ENCODE measurements around the gene COA8.

Gene COA8

DNA sequence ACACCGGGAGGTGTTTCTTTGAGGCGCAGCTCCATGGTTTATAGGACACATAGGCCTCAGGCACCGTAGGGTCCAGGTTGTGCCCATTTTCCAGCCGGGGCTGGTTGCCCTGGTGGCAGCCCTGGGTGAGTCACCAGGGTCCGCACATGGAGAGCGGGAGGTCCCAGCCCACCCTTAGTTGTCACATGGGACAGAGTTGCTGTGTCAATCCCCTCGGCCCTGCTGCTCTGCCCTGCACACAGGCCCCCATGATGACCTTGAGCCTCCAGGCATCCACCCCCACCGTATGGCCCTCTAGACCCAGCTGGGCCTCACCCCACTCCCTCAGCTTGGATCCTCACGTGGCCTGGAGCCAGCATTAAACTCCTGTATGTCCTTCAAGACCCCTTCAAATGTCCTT lies 26.1 kb upstream of the COA8 start:
- DNase-seq (ENCODE audit: low read depth): no peak

GRCh38 chr14:103537175-103537990 lies 25.4 kb upstream of the COA8 start:
- DNase-seq (ENCODE audit: low read depth): no peak

DNA sequence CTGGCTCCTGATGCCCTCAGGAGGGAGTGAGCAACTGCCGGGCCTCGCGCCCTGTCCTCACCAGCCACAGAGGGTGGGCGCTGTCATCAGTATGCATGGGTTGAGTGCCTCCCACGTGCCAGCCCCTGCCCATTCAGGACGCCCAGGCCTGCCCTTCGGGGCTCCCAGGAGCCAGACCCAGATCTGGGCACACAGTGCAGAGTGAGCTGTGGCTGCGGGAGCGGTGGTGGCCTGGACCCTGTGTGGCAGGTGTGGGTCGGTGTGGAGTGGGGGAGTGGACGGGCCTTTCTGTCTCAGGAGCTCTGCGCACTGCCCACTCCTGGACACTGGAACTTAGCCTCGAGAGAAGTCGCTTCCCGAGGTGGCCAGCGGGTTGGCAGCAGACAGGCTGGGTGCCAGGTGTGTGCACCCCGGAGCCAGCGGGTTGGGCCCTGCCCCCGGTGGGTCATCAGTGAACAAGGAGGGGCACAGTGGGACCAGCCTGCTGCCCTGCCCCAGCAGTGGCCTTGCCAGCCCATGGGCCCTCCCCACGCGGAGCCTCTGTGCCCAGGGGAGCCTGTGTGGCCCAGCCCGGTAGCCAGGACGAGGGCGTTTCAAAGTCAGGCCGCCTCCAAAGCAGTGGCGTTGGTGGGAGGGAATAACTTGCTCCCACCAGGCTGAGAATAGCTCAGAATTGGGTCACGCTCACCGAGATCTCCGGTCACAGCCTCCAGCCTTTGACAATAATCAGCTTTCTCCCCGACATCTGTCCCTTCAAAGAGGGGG lies 24.3 kb upstream of the COA8 start:
- DNase-seq (ENCODE audit: low read depth): no peak

DNA sequence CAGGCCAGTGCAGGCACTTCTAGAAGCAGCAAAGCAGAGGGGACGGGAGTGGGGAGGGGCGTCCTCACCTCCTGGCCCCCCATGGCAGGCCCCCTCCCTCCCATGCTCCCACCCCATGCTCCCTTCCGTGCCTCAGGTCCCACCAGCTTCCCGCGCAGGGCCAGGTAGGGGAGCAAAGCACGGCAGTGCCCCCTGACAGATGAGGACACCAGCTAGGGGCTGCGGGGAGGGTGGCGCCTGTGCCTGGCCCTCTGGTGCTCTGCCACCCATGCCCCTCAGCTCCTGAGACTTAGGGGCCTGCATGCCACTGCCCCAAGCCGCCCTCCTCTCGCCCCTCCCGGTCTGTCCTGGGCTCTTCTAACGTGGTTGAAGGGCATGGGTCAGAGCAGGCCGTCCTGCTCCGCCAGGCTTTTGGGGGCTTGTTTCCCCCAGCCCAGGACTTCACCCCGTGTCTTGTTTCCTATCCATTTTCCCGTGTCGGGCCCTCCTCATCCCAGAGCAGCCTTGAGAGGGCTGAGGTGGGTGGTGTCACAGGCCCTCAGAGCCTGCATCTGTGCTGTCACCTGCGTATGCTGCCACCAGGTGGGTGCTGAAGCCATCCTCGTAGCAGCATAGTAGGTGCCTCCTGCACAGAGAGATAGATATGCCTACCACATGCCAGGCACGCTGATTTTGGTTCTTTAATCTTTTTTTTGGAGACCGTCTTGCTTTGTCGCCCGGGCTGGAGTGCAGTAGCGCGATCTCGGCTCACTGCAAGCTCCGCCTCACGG lies 23.5 kb upstream of the COA8 start:
- DNase-seq (ENCODE audit: low read depth): no peak

GRCh38 chr14:103540821-103541708 lies 21.7 kb upstream of the COA8 start:
- DNase-seq (ENCODE audit: low read depth): no peak

DNA sequence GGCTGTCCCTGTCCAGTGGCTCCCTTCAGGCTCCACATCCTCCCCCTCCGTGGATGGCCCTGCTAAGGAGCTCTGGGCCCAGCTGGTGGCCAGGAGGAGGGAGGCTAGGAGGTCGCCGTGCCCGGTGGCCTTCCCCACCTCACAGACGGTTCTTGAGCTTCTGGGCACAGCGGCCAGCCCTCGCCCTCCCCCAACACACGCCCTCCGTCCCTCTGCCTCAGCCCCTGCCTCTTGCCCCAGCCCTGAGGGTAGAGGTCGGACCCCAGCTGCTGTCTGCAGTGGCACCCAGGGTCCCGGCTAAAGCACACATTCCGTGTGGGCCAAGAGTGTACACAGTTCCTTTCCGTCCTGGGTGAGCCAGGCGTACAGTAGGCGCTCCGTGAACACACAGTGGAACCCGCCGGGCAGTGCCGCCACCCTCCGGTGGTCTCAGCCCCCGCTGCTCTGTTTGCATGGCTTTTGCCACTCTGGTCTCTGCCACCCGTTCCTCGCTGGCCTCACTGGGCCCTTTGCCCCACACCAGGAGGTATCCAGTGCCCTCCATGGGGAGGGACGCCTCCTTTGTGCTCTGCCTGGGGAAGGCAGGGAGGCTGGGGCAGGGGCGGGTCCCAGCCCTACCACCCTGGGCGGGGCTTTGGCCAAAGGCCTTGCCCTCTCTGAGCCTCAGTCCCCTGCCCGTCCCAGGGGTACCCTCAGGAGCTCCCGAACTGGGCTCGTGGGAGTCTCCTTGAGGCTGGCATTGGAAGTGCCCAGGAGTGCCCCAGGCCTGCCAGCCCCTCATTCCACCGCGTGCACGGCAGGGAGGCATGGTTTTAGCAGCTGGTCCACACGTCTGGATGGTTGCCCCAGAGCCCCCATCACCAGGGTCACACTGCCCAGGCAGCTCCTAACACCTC lies 20.8 kb upstream of the COA8 start:
- DNase-seq (ENCODE audit: low read depth): no peak

GRCh38 chr14:103542605-103543088 lies 20.1 kb upstream of the COA8 start:
- no peak for DNase-seq (ENCODE audit: low read depth)

- DNase-seq (ENCODE audit: low read depth): no peak
Measured at GRCh38 chr14:103543140-103543539, 19.6 kb upstream of the COA8 start.

GRCh38 chr14:103543721-103544387 lies 18.9 kb upstream of the COA8 start:
- no peak for DNase-seq (ENCODE audit: low read depth)

DNA sequence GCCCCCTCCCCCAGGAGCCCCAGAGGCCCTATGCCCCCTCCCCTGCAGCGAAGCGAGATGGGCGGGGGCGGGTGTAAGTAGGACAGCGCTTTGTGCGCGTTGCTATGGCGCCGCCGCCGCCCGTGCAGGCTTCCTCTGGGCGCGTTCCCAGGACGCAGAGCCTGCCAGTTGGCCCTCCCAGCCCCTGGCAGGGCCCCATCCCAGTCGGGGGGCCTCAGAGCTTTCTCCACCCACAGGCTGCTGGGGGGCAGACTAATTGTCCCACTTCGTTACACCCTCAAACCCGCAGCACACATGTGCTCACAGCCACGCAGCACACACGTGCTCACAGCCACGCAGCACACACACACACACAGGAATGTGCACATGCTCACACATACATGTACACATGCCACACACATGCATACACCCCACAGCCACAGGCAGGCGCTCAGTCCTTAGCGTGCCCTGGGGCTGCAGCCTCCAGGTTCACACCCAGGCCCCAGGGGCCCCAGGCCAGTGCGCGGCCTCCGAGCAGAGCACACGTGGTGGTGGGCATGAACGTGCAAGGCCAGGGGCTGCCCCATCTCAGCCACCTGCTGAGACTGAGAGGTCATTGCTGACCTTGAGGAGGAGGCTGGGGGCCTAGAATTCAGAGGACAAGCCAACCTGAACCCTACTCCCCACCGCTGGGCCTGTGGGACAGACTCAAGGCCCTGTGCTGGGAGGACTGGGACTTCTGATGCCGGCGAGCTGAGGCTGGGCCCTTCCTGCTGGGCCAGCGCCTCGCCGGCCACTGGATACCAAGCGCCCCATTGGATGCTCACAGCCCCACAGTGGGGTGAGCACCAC lies 18.2 kb upstream of the COA8 start:
- no peak for DNase-seq (ENCODE audit: low read depth)

- DNase-seq (ENCODE audit: low read depth): no peak
Measured at GRCh38 chr14:103545219-103545914, 17.4 kb upstream of the COA8 start.

DNA sequence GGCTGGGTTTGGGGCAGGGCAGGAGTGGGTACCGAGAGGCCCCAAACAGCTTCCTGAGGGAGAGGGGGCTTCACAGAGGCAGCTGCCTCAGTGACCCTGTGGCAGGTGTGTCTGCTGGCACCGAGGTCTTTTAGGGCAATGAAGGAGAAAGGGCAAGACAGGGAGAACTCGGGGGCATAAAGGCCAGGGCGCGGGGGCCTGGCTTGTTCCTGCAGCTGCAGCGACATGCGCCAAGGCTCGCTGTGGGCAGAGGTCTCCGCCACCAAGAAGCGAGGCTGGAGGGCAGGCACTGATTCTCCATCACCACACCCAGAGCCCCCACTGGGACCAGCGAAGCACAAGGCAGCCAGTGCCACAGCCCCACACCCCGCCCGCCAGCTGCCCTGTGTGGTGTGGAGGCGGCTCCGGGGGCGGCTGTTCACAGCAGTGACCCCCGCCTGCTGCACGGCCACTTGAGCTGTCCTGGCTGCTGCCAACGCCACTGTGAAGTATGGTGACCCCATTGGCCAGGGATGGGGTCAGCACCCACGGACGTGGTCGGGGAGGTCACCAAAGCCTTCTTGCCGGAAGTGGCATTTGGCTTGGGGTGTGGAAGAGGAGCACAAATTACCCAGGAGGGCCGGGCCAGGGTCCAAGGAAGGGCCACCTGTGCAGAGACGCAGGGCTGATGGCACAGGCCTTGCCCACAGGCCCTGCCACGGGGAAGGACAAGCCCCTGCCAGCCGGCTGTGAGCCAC lies 16.7 kb upstream of the COA8 start:
- DNase-seq (ENCODE audit: low read depth): no peak

- DNase-seq (ENCODE audit: low read depth): no peak
Measured at GRCh38 chr14:103546652-103547454, 15.9 kb upstream of the COA8 start.

GRCh38 chr14:103547455-103547940 lies 15.3 kb upstream of the COA8 start:
- no peak for DNase-seq (ENCODE audit: low read depth)

GRCh38 chr14:103547941-103548462 lies 14.8 kb upstream of the COA8 start:
- DNase-seq (ENCODE audit: low read depth): no peak
